CD8-positive, alpha-beta memory T cell (primary cell): ENCODE results near the gene PTPRT. TPM values are rescaled to one million over a fixed set of nuclear protein-coding genes. Genes with fewer than 3 reads are reported as not detected.

Source experiments
- CTCF ChIA-PET: fragments of 350-600 bp; sonication (Branson Sonifier 250); formaldehyde crosslinking; loops from one replicate; lab custom pipeline; 2021; ENCODE audit warnings: antibody characterized with exemption; lab: Charles Lee
- POLR2A ChIA-PET: fragments of 350-600 bp; sonication (Branson Sonifier 250); formaldehyde crosslinking; loops from one replicate; lab custom pipeline; 2021; ENCODE audit warnings: antibody characterized with exemption; lab: Charles Lee
- DNase-seq, 5 donors: peaks; one replicate each; pipeline versions ENCODE4 v3.0.0 to v3.0.0-alpha.2; 2020 to 2022; ENCODE audit warnings: mixed read lengths in 1 of 5
- H3K27ac ChIP-seq: one replicate; pipeline ENCODE4 v1.7.0; 2013; ENCODE audit warnings: low read depth, mild to moderate bottlenecking, low read length, moderate library complexity
- H3K27me3 ChIP-seq: 2 replicates; pipeline ENCODE4 v1.7.0; 2013; ENCODE audit warnings: low read length, mild to moderate bottlenecking; ENCODE audit not compliant: insufficient read depth, poor library complexity, severe bottlenecking
- H3K36me3 ChIP-seq: 2 replicates; pipeline ENCODE4 v1.7.0; 2013; ENCODE audit warnings: mild to moderate bottlenecking, low read length, moderate library complexity; ENCODE audit not compliant: insufficient read depth
- H3K4me1 ChIP-seq: 2 replicates; pipeline ENCODE4 v1.7.0; 2013; ENCODE audit warnings: mild to moderate bottlenecking, low read length, moderate library complexity; ENCODE audit not compliant: insufficient read depth
- H3K4me3 ChIP-seq: 2 replicates; pipeline ENCODE4 v1.7.0; 2013; ENCODE audit warnings: mild to moderate bottlenecking, low read length
- H3K9me3 ChIP-seq: 2 replicates; pipeline ENCODE4 v1.7.0; 2013; ENCODE audit warnings: mild to moderate bottlenecking, low read length
- H3K27ac Mint-ChIP-seq, 8 donors: one replicate each; pipeline ENCODE4 v1.8.0; 2020 to 2021; ENCODE audit warnings: mixed read lengths in 8 of 8, mild to moderate bottlenecking in 6 of 8, inconsistent platforms in 3 of 8, moderate library complexity in 3 of 8
- H3K27me3 Mint-ChIP-seq, 2 donors: one replicate each; pipeline ENCODE4 v1.8.0; 2020 to 2021; ENCODE audit warnings: mixed read lengths in 2 of 2, mild to moderate bottlenecking in 1 of 2, moderate library complexity in 1 of 2
- H3K36me3 Mint-ChIP-seq, 3 donors: one replicate each; pipeline ENCODE4 v1.8.0; 2020 to 2021; ENCODE audit warnings: mixed read lengths in 3 of 3, inconsistent platforms in 1 of 3, mild to moderate bottlenecking in 1 of 3
- H3K4me1 Mint-ChIP-seq, 3 donors: one replicate each; pipeline ENCODE4 v1.8.0; 2020 to 2021; ENCODE audit warnings: mixed read lengths in 3 of 3, inconsistent platforms in 1 of 3, mild to moderate bottlenecking in 1 of 3
- H3K4me3 Mint-ChIP-seq, 7 donors: one replicate each; pipeline ENCODE4 v1.8.0; 2020 to 2021; ENCODE audit warnings: mixed read lengths in 7 of 7, mild to moderate bottlenecking in 6 of 7, moderate library complexity in 4 of 7, inconsistent platforms in 2 of 7
- H3K9me3 Mint-ChIP-seq, 5 donors: one replicate each; pipeline ENCODE4 v1.8.0; 2020 to 2022; ENCODE audit warnings: mixed read lengths in 5 of 5, mild to moderate bottlenecking in 3 of 5, moderate library complexity in 2 of 5, inconsistent platforms in 1 of 5
- polyA plus RNA-seq: library from polyadenylated mRNA; unstranded; fragments of 300-500 nt; fragmentation: Illumina TruSeq; gene quantifications from one replicate; pipeline ENCODE4 v1.2.3, GENCODE V29; 2021
- total RNA-seq, 2 experiments: library from RNA; stranded (reverse); gene quantifications; one replicate each; pipeline ENCODE4 v1.2.3, GENCODE V29; 2021

PTPRT gene
- total and polyA plus RNA-seq, 3 experiments from 2014 or later: not detected

- no peaks in the 10 kb centered on the region for H3K4me1 ChIP-seq
- ChIA-PET POLR2A (no interaction called here), CTCF (no interaction called here)
- H3K4me3 ChIP-seq: no peak overlapping the region
- H3K36me3 ChIP-seq: no peaks in the 10 kb centered on the region
- peaks cover 0 to 3% of the 10 kb centered on the region in 2 donors for H3K27me3 Mint-ChIP-seq
- H3K9me3 ChIP-seq: no peaks in the 10 kb centered on the region
- no peak overlapping the region for H3K27ac ChIP-seq
- no peak overlapping the region for H3K27ac Mint-ChIP-seq
- H3K4me3 Mint-ChIP-seq: no peak overlapping the region
- no peak for DNase-seq
- no peaks in the 10 kb centered on the region for H3K36me3 Mint-ChIP-seq
- no peaks in the 10 kb centered on the region for H3K4me1 Mint-ChIP-seq
- H3K27me3 ChIP-seq: no peaks in the 10 kb centered on the region
- H3K9me3 Mint-ChIP-seq: peaks cover 0 to 11% (median 2%) of the 10 kb centered on the region in 5 donors
Observed at GRCh38 chr20:42102000-42102399, 1087.7 kb downstream of the PTPRT start.

DNA sequence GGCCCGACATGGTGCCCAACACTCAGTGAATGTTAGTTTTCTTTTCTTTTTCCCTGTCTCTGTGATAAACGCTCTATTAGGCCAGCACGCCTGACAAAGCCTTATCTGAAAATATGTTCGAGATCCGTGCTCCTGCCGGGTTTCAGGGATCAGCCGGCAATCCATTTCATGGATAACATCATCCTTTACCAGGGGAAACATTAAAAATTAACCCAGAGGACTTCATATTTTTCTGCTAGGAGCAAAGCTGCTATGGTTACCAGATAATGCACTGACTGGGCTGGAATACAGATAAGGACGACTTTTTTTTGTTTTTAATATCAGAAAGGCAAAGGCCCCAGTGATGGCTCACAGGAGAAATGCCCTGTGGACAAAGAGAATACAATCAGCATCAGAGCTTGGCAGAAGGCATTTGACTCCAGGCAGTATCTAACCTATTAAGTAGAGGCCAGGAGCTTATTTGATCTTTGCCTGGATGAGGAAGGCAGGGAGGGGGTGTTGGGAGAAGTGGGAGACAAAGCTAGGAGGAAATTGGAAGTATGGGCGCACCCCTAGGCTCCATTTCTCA is 1089.5 kb downstream of the PTPRT start:
- Mint-ChIP-seq H3K36me3 (no peaks in the 10 kb centered on the region), H3K9me3 (peaks cover 0 to 9% (median 2%) of the 10 kb centered on the region in 5 donors), H3K4me3 (no peak overlapping the region), H3K27me3 (peaks cover 0 to 3% of the 10 kb centered on the region in 2 donors), H3K4me1 (no peaks in the 10 kb centered on the region), H3K27ac (no peak overlapping the region)
- no peaks in the 10 kb centered on the region for H3K36me3 ChIP-seq
- ChIA-PET CTCF (no interaction called here), POLR2A (no interaction called here)
- H3K9me3 ChIP-seq: no peaks in the 10 kb centered on the region
- H3K27ac ChIP-seq: no peak overlapping the region
- H3K4me3 ChIP-seq: no peak overlapping the region
- H3K4me1 ChIP-seq: no peaks in the 10 kb centered on the region
- no peak for DNase-seq
- no peaks in the 10 kb centered on the region for H3K27me3 ChIP-seq

DNA sequence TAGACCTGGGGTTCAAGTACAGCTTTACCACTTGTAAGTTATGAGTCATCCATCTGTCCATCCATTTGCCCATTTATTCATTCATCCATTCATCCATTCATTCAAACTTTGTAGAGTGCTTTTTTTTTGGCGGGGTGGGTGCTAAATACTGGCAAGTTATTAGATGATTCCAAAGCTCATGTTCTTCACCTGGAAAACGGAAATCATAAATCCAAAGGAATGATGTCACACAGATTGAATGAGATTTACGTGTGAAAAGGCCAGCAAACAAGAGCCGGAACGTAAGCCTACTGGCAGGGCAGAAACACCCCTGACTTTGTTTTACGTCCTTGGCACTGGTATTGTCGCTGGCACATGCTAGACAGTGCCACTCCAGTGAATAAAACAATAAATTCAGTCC is 1090.6 kb downstream of the PTPRT start:
- no peak for DNase-seq
- Histone ChIP-seq H3K9me3 (no peaks in the 10 kb centered on the region), H3K4me3 (no peak overlapping the region), H3K27ac (no peak overlapping the region), H3K4me1 (no peaks in the 10 kb centered on the region), H3K27me3 (no peaks in the 10 kb centered on the region), H3K36me3 (no peaks in the 10 kb centered on the region)
- Mint-ChIP-seq H3K4me3 (no peak overlapping the region), H3K36me3 (no peaks in the 10 kb centered on the region), H3K27me3 (peaks cover 0 to 4% of the 10 kb centered on the region in 2 donors), H3K27ac (no peak overlapping the region), H3K4me1 (no peaks in the 10 kb centered on the region), H3K9me3 (peaks cover 0 to 9% (median 4%) of the 10 kb centered on the region in 5 donors)
- POLR2A ChIA-PET: no interaction called here
- CTCF ChIA-PET: no interaction called here

- Histone ChIP-seq H3K9me3 (no peaks in the 10 kb centered on the region), H3K4me3 (no peak overlapping the region), H3K36me3 (no peaks in the 10 kb centered on the region), H3K4me1 (no peaks in the 10 kb centered on the region), H3K27me3 (no peaks in the 10 kb centered on the region), H3K27ac (no peak overlapping the region)
- Mint-ChIP-seq H3K27me3 (peaks cover 0 to 4% of the 10 kb centered on the region in 2 donors), H3K4me1 (no peaks in the 10 kb centered on the region), H3K4me3 (no peak overlapping the region), H3K27ac (no peak overlapping the region), H3K9me3 (peaks cover 0 to 9% (median 4%) of the 10 kb centered on the region in 5 donors), H3K36me3 (no peaks in the 10 kb centered on the region)
- POLR2A ChIA-PET: no interaction called here
- DNase-seq: no peak
- CTCF ChIA-PET: no interaction called here
Observed at GRCh38 chr20:42098418-42098817, 1091.3 kb downstream of the PTPRT start.

DNA sequence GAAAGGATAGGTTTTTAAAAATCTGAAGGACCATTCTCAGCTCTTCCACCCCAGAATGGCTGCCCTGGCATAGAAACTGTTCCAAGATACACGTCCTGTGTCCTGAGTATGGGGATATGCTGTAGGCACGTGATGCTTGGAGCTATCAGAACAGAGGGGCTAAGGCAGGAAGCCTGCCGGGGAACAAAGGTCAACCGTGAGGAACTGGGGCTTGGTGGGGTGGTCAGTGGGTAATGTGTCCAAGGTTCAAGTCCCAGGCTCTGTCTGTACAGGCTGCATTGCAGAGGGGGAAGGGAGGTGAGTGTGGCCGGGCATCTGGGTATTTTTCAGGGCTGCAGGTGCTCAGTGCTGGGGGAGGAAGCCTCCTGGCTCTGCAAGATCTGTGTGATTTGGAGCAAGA is 1092.0 kb downstream of the PTPRT start:
- DNase-seq: no peak
- Mint-ChIP-seq H3K9me3 (peaks cover 0 to 7% (median 4%) of the 10 kb centered on the region in 5 donors), H3K27ac (no peak overlapping the region), H3K27me3 (peaks cover 0 to 4% of the 10 kb centered on the region in 2 donors), H3K4me1 (no peaks in the 10 kb centered on the region), H3K36me3 (no peaks in the 10 kb centered on the region), H3K4me3 (no peak overlapping the region)
- CTCF ChIA-PET: no interaction called here
- Histone ChIP-seq H3K4me1 (no peaks in the 10 kb centered on the region), H3K4me3 (no peak overlapping the region), H3K27me3 (no peaks in the 10 kb centered on the region), H3K27ac (no peak overlapping the region), H3K36me3 (no peaks in the 10 kb centered on the region), H3K9me3 (no peaks in the 10 kb centered on the region)
- POLR2A ChIA-PET: no interaction called here

DNA sequence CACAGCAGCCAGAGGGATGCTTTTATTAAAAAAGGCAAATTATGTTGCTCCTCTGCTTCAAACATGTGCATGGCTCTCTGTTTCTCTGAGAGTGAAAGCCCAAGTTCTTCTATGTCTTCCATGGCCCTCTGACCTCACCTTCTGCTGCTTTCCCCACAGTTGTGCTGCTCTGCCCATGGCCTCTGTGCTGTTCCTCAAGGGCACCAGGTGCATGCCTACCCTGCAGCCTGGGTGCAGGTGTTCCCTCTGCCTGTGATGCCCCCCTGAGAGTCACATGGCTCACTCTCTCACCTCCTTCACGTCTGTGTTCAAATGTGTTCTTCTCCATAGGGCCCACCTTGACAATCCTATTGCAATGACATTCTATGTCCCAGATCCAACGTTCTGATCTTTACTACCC is 1094.5 kb downstream of the PTPRT start:
- H3K27me3 ChIP-seq: no peaks in the 10 kb centered on the region
- ChIA-PET CTCF (no interaction called here), POLR2A (no interaction called here)
- no peaks in the 10 kb centered on the region for H3K36me3 ChIP-seq
- H3K9me3 ChIP-seq: no peaks in the 10 kb centered on the region
- Mint-ChIP-seq H3K27me3 (peaks cover 0 to 5% of the 10 kb centered on the region in 2 donors), H3K4me1 (no peaks in the 10 kb centered on the region), H3K36me3 (no peaks in the 10 kb centered on the region), H3K4me3 (no peak overlapping the region), H3K9me3 (peaks cover 3 to 9% (median 3%) of the 10 kb centered on the region in 5 donors), H3K27ac (no peak overlapping the region)
- no peak overlapping the region for H3K27ac ChIP-seq
- no peak overlapping the region for H3K4me3 ChIP-seq
- DNase-seq: no peak
- H3K4me1 ChIP-seq: no peaks in the 10 kb centered on the region

DNA sequence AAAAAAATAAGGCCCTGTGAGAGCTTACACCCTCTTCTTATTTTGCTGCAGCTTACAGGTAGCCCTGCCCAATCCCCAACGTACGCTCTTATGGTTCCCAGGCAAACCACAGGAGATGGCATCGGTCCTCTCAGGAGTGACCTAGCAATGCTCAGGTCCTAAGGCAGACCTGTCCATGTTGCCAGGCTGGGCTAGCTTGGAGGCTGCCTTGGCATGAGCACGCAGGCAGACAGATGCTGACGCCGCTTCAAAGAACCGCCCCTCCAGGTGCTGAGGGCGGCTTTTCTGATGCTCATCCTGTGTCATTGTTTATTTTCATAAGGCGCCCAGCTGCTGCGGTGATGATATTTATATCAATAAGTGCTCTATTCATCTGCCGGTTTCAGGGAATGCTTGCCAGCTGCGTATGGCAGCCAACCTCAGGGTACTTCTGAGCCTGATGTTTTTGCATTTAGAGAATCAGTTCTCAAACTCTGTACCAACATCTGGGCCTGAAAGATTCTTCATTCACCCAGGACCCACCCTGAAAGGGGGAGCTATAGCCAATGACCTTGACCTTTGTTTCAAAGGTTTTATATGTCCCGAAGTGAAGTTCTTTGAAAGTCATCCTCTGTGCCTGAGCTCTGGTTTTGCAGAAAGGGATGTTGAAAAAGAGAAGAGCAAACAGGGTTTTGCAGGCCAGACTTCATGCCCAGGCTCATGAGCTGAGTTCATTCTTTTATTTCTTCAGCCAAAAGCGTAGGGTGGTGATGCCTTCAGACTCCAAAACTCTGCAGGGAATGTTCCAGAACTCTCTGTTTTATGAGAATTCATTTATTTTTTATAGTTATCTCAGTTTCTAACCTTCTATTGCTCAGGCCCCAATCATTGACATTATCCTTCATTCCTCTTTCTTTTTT is 1095.9 kb downstream of the PTPRT start:
- H3K27me3 Mint-ChIP-seq: peaks cover 0 to 5% of the 10 kb centered on the region in 2 donors
- Histone ChIP-seq H3K36me3 (no peaks in the 10 kb centered on the region), H3K27me3 (no peaks in the 10 kb centered on the region), H3K4me3 (no peak overlapping the region), H3K4me1 (no peaks in the 10 kb centered on the region), H3K27ac (no peak overlapping the region), H3K9me3 (no peaks in the 10 kb centered on the region)
- no peak overlapping the region for H3K27ac Mint-ChIP-seq
- DNase-seq: no peak
- H3K4me1 Mint-ChIP-seq: no peaks in the 10 kb centered on the region
- ChIA-PET POLR2A (no interaction called here), CTCF (no interaction called here)
- H3K36me3 Mint-ChIP-seq: no peaks in the 10 kb centered on the region
- H3K9me3 Mint-ChIP-seq: peaks cover 2 to 9% (median 3%) of the 10 kb centered on the region in 5 donors
- no peak overlapping the region for H3K4me3 Mint-ChIP-seq

DNA sequence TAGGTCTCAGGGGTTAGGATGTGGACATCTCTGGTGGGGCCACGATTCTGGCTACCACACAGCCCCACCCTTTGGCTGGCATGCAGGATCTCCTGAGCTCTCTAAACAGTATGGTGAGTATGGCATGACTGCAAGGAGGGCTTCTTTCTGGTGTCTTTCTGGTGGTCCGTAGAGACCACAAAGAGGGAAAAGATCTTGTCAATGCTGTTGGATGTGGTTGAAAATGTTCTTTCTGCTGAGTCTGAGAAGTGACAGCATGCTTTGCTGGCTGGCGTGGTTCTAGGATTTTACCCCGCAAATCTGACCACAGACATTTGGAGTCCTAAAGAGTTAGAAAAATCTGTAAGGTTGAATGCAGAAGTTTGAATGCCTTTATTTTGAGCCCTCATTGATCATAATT is 1096.7 kb downstream of the PTPRT start:
- Mint-ChIP-seq H3K27me3 (peaks cover 0 to 5% of the 10 kb centered on the region in 2 donors), H3K4me1 (no peaks in the 10 kb centered on the region), H3K36me3 (no peaks in the 10 kb centered on the region), H3K9me3 (peaks cover 2 to 9% (median 3%) of the 10 kb centered on the region in 5 donors), H3K27ac (no peak overlapping the region), H3K4me3 (no peak overlapping the region)
- POLR2A ChIA-PET: no interaction called here
- CTCF ChIA-PET: no interaction called here
- no peak for DNase-seq
- H3K4me3 ChIP-seq: no peak overlapping the region
- H3K36me3 ChIP-seq: no peaks in the 10 kb centered on the region
- no peaks in the 10 kb centered on the region for H3K27me3 ChIP-seq
- no peaks in the 10 kb centered on the region for H3K4me1 ChIP-seq
- no peaks in the 10 kb centered on the region for H3K9me3 ChIP-seq
- no peak overlapping the region for H3K27ac ChIP-seq
